Chondrocyte (in vitro differentiated cells): ENCODE results near the gene HS2ST1. TPM values are rescaled to one million over a fixed set of nuclear protein-coding genes. Genes with fewer than 3 reads are reported as not detected.
"Not testable (repeated sequence)": the region's sequence is repeated elsewhere in the genome, so short reads cannot be mapped to it uniquely, and the experiment has no call there.

ENCODE experiments used
- DNase-seq: peaks from one replicate; pipeline ENCODE4 v3.0.0; 2021; ENCODE audit warnings: mixed read lengths, low spot score
- H3K27ac Mint-ChIP-seq: one replicate; pipeline ENCODE4 v1.8.0; 2021; ENCODE audit warnings: mild to moderate bottlenecking, moderate library complexity, mixed read lengths; ENCODE audit not compliant: unreplicated experiment
- H3K27me3 Mint-ChIP-seq: 2 replicates; pipeline ENCODE4 v1.8.0; 2021; ENCODE audit warnings: low read depth, mixed read lengths
- H3K36me3 Mint-ChIP-seq: 2 replicates; pipeline ENCODE4 v1.8.0; 2021; ENCODE audit warnings: low read depth, mixed read lengths
- H3K4me1 Mint-ChIP-seq: 2 replicates; pipeline ENCODE4 v1.8.0; 2021; ENCODE audit warnings: low read depth, mild to moderate bottlenecking, mixed read lengths
- H3K4me3 Mint-ChIP-seq: one replicate; pipeline ENCODE4 v1.8.0; 2021; ENCODE audit warnings: mild to moderate bottlenecking, moderate library complexity, mixed read lengths; ENCODE audit not compliant: unreplicated experiment
- H3K9me3 Mint-ChIP-seq: 2 replicates; pipeline ENCODE4 v1.8.0; 2021; ENCODE audit warnings: low read depth, mixed read lengths
- CTCF ChIP-seq: fragments of 200-600 bp; sonication (generic); IDR thresholded peaks from 2 replicates; pipeline ENCODE4 v1.5.0; 2021; ENCODE audit warnings: antibody characterized with exemption, mild to moderate bottlenecking, moderate library complexity
- total RNA-seq: library from RNA; stranded (reverse); gene quantifications from 3 replicates; pipeline ENCODE4 v1.2.1, GENCODE V29; 2021

Gene HS2ST1
- total RNA-seq, 1 donor from 2014 or later = 26.7 TPM

GRCh38 chr1:86998280-86998679 is 83.8 kb downstream of the HS2ST1 start:
- H3K36me3 Mint-ChIP-seq = no peaks in the 10 kb centered on the region
- no peaks in the 10 kb centered on the region for H3K9me3 Mint-ChIP-seq
- no peak overlapping the region for H3K27ac Mint-ChIP-seq
- no peaks in the 10 kb centered on the region for H3K27me3 Mint-ChIP-seq
- DNase-seq = no peak
- TF ChIP-seq CTCF = no peak
- H3K4me1 Mint-ChIP-seq = peaks cover 10% of the 10 kb centered on the region
- no peak overlapping the region for H3K4me3 Mint-ChIP-seq

- TF ChIP-seq CTCF = no peak
- no peaks in the 10 kb centered on the region for H3K36me3 Mint-ChIP-seq
- no peak overlapping the region for H3K27ac Mint-ChIP-seq
- H3K9me3 Mint-ChIP-seq = no peaks in the 10 kb centered on the region
- H3K4me1 Mint-ChIP-seq = peaks cover 6% of the 10 kb centered on the region
- no peak overlapping the region for H3K4me3 Mint-ChIP-seq
- DNase-seq = no peak
- H3K27me3 Mint-ChIP-seq = no peaks in the 10 kb centered on the region
These were observed 84.3 kb downstream of the HS2ST1 start for GRCh38 chr1:86998727-86999126.

- no peaks in the 10 kb centered on the region for H3K9me3 Mint-ChIP-seq
- peaks cover 2% of the 10 kb centered on the region for H3K4me1 Mint-ChIP-seq
- no peak overlapping the region for H3K27ac Mint-ChIP-seq
- TF ChIP-seq CTCF = no peak
- no peak overlapping the region for H3K4me3 Mint-ChIP-seq
- no peaks in the 10 kb centered on the region for H3K36me3 Mint-ChIP-seq
- H3K27me3 Mint-ChIP-seq = no peaks in the 10 kb centered on the region
- DNase-seq = no peak
These were observed 86.0 kb downstream of the HS2ST1 start for GRCh38 chr1:87000460-87000859.

- H3K27ac Mint-ChIP-seq = no peak overlapping the region
- no peaks in the 10 kb centered on the region for H3K9me3 Mint-ChIP-seq
- no peak for TF ChIP-seq CTCF
These were observed 90.4 kb downstream of the HS2ST1 start for GRCh38 chr1:87004857-87005256.

GRCh38 chr1:87007323-87007722 is 92.9 kb downstream of the HS2ST1 start:
- Mint-ChIP-seq H3K4me1 (no peaks in the 10 kb centered on the region), H3K27ac (no peak overlapping the region), H3K9me3 (no peaks in the 10 kb centered on the region), H3K36me3 (no peaks in the 10 kb centered on the region), H3K4me3 (no peak overlapping the region), H3K27me3 (no peaks in the 10 kb centered on the region)
- TF ChIP-seq CTCF = no peak
- DNase-seq = no peak

More at GRCh38 chr1:87004857-87005256, 90.4 kb downstream of the HS2ST1 start:
- Mint-ChIP-seq H3K36me3 (no peaks in the 10 kb centered on the region), H3K4me1 (no peaks in the 10 kb centered on the region), H3K27me3 (no peaks in the 10 kb centered on the region), H3K4me3 (no peak overlapping the region)
- DNase-seq = no peak

GRCh38 chr1:87013385-87013784 is 99.0 kb downstream of the HS2ST1 start:
- not testable (repeated sequence) for H3K27me3 Mint-ChIP-seq, H3K9me3 Mint-ChIP-seq, DNase-seq, H3K36me3 Mint-ChIP-seq, H3K4me1 Mint-ChIP-seq, H3K27ac Mint-ChIP-seq, H3K4me3 Mint-ChIP-seq
